Rectal smooth muscle tissue (tissue), 1 donor: ENCODE data around the gene MATCAP1.

ENCODE experiments used
- H3K27ac ChIP-seq: one replicate; pipeline ENCODE4 v1.7.0; 2013; ENCODE audit warnings: low read depth, low read length, inconsistent platforms
- H3K27me3 ChIP-seq: one replicate; pipeline ENCODE4 v1.7.0; 2013; ENCODE audit warnings: low read length; ENCODE audit not compliant: control insufficient read depth, insufficient read depth
- H3K36me3 ChIP-seq: one replicate; pipeline ENCODE4 v1.7.0; 2013; ENCODE audit warnings: low read length; ENCODE audit not compliant: control insufficient read depth, insufficient read depth
- H3K4me1 ChIP-seq: one replicate; pipeline ENCODE4 v1.7.0; 2013; ENCODE audit warnings: low read length; ENCODE audit not compliant: control insufficient read depth, insufficient read depth
- H3K4me3 ChIP-seq: one replicate; pipeline ENCODE4 v1.7.0; 2013; ENCODE audit warnings: low read length
- H3K9ac ChIP-seq: one replicate; pipeline ENCODE4 v1.7.0; 2013; ENCODE audit warnings: low read length

MATCAP1 gene

GRCh38 chr16:67163164-67163998 is 20.4 kb downstream of the MATCAP1 start:
- H3K27me3 ChIP-seq: peaks cover 35% of the 10 kb centered on the region
- H3K4me3 ChIP-seq: peak overlapping the region; percentile 57
- peak overlapping the region; percentile 67 for H3K27ac ChIP-seq
- peaks cover 13% of the 10 kb centered on the region for H3K4me1 ChIP-seq
- H3K9ac ChIP-seq: no peak overlapping the region
- H3K36me3 ChIP-seq: no peaks in the 10 kb centered on the region

- Histone ChIP-seq H3K36me3 (no peaks in the 10 kb centered on the region), H3K27ac (no peak overlapping the region), H3K4me3 (peak overlapping the region; percentile 57), H3K4me1 (peaks cover 13% of the 10 kb centered on the region), H3K9ac (no peak overlapping the region), H3K27me3 (peaks cover 35% of the 10 kb centered on the region)
Observed at GRCh38 chr16:67162506-67163163, 21.1 kb downstream of the MATCAP1 start.

GRCh38 chr16:67161595-67162058 is 22.1 kb downstream of the MATCAP1 start:
- no peaks in the 10 kb centered on the region for H3K36me3 ChIP-seq
- H3K4me1 ChIP-seq: peaks cover 13% of the 10 kb centered on the region
- H3K27ac ChIP-seq: no peak overlapping the region
- H3K4me3 ChIP-seq: no peak overlapping the region
- peaks cover 35% of the 10 kb centered on the region for H3K27me3 ChIP-seq
- no peak overlapping the region for H3K9ac ChIP-seq

GRCh38 chr16:67158637-67159600 is 24.8 kb downstream of the MATCAP1 start:
- Histone ChIP-seq H3K4me3 (peak overlapping the region; percentile 95), H3K9ac (peak overlapping the region; percentile 74), H3K27me3 (peaks cover 16% of the 10 kb centered on the region), H3K36me3 (peaks cover 2% of the 10 kb centered on the region), H3K27ac (peak overlapping the region; percentile 24), H3K4me1 (peaks cover 13% of the 10 kb centered on the region)

- Histone ChIP-seq H3K4me1 (peaks cover 10% of the 10 kb centered on the region), H3K36me3 (peaks cover 2% of the 10 kb centered on the region), H3K4me3 (no peak overlapping the region), H3K9ac (no peak overlapping the region), H3K27ac (no peak overlapping the region), H3K27me3 (peaks cover 10% of the 10 kb centered on the region)
Observed at GRCh38 chr16:67157892-67158635, 25.7 kb downstream of the MATCAP1 start.

- Histone ChIP-seq H3K4me1 (peaks cover 6% of the 10 kb centered on the region), H3K36me3 (peaks cover 2% of the 10 kb centered on the region), H3K4me3 (no peak overlapping the region), H3K9ac (no peak overlapping the region), H3K27me3 (peaks cover 4% of the 10 kb centered on the region), H3K27ac (no peak overlapping the region)
Observed at GRCh38 chr16:67157106-67157748, 26.5 kb downstream of the MATCAP1 start.

GRCh38 chr16:67156143-67156844 is 27.5 kb downstream of the MATCAP1 start:
- Histone ChIP-seq H3K27ac (no peak overlapping the region), H3K4me1 (peaks cover 6% of the 10 kb centered on the region), H3K27me3 (no peaks in the 10 kb centered on the region), H3K4me3 (no peak overlapping the region), H3K9ac (no peak overlapping the region), H3K36me3 (peaks cover 2% of the 10 kb centered on the region)

GRCh38 chr16:67155295-67156142 is 28.2 kb downstream of the MATCAP1 start:
- Histone ChIP-seq H3K27me3 (no peaks in the 10 kb centered on the region), H3K9ac (no peak overlapping the region), H3K36me3 (peaks cover 2% of the 10 kb centered on the region), H3K27ac (no peak overlapping the region), H3K4me3 (peak overlapping the region; percentile 43), H3K4me1 (peaks cover 6% of the 10 kb centered on the region)

- peaks cover 3% of the 10 kb centered on the region for H3K4me1 ChIP-seq
- no peaks in the 10 kb centered on the region for H3K27me3 ChIP-seq
- H3K4me3 ChIP-seq: peak overlapping the region; percentile 43
- no peak overlapping the region for H3K9ac ChIP-seq
- peaks cover 2% of the 10 kb centered on the region for H3K36me3 ChIP-seq
- H3K27ac ChIP-seq: no peak overlapping the region
Observed at GRCh38 chr16:67154578-67155294, 29.0 kb downstream of the MATCAP1 start.
